DMS53 treated with DMSO at 0.1 percent for 48 hours (cell line): ENCODE data around the gene TIPRL.
"Not testable (repeated sequence)": the region's sequence is repeated elsewhere in the genome, so short reads cannot be mapped to it uniquely, and the experiment has no call there.

Source experiments
- DNase-seq: peaks from one replicate; lab custom pipeline; 2025; ENCODE audit not compliant: unreplicated experiment; lab: John Stamatoyannopoulos, UW

Gene TIPRL

DNA sequence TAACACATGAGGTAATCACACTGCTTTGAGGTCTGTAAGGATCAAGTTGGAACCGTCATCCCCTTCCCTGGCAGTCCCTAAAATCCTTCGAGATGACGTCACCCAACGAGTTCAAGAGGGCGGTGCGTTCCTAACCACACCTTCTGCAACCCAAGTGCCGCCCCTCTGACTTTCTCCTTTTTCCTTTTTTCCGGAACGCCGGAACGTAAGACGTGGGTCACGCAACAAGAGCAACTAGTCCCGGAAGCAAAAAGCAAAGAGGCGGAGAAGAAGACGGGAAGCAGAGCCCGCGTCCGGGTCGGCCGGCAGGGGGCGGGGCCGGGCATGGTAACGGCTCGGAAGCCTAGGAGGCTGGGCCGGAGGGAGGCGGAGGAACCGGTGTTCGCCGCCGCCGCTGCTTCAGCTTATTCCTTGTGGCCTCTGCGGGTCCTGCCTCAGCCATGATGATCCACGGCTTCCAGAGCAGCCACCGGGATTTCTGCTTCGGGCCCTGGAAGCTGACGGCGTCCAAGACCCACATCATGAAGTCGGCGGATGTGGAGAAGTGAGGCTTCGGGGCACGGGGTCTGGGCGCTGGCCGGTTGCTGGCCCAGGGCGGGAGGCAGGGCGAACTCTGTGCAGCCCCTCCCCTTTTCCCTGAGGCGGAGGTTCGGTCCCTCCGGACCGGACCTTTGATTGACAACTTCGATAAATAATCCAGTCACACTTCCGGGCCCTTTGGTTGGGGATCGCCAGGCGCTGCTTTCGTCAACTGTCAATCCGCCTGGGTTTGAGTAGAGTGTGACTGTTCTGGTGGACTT lies at the start of gene TIPRL:
TIPRL (plus strand) TSS at position 325 of the 800 bp plus-strand sequence; CDS start at position 441, 116 bp downstream.
- DNase-seq, result peak; percentile 95

- no peak for DNase-seq
Measured at GRCh38 chr1:168129933-168130332, 48.8 kb upstream of the TIPRL start.

DNA sequence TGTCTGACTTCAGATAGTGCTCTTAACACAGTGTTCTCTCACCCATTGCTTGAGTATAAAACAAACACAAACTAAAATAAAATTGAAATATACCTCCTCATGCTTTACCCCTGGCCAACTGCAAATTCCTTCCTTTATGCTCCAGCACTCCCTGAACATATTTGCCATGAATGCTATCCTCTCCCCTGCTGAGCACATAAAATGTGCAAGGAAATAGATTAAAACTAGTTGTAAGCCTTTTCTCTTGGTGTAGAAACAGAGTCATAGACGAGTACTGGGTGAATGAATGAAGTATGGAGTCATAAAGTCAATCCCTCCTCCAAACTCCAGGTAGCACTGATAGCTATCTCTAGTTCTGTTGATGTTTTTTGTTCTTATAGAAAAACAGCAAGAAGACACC lies 44.6 kb upstream of the TIPRL start:
- DNase-seq, result no peak

DNA sequence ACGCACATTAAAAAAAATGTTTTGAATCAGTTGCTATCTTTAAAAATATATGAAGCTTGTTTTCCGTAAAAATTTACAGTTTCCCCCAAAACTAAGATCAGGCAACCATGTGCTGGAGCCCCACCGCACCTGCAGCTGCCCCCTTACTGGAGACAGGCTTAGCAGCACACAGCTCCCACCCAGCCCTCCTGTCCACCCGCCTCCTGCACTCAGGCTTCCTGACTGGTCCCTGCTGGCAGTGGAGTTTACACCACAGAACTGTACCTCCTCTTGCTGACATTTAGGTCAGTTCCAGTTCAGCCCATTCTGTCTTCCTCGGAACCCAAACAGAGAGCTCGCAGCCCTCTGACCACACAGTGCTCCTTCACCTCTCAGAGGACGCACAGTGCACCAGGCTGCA lies 44.1 kb upstream of the TIPRL start:
- DNase-seq, result no peak

DNA sequence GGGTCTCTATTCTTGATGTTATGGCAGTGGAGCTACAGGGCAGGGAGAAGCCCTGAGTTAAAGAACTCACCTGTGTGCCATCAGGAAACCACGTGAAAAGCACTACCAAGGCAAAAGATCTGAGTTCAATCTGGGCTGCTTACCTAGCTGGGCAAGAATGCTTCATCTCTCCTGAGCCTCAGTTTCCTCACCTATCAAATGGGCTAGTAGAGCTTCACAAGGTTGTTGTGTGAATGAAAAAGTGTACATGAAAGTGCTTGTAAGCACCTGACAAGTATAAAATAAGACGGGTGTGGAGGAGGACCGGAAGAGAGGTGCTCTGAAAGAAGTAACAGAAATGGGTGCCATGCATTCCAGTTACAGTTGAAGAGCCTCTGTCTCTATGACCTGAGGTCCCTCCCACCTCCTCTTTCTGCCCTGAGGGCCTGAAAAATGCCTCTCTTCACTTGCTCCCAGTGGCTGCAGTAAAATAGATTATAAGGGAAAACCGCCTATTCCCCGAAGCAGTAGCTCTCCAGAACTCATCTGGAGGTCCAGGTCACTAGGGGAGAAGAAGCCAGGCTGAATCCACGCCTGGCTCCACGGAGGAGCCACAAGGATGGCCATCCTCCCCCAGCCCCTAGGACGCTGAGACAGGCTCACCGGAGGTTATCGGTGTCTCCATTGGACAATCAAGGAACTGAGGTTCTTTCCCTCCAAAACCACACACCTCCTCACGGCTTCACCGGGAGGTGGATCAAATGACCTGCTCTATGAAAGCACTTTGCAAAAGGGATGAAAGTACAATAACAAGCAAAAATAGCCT lies 43.4 kb upstream of the TIPRL start:
- DNase-seq, result no peak

DNA sequence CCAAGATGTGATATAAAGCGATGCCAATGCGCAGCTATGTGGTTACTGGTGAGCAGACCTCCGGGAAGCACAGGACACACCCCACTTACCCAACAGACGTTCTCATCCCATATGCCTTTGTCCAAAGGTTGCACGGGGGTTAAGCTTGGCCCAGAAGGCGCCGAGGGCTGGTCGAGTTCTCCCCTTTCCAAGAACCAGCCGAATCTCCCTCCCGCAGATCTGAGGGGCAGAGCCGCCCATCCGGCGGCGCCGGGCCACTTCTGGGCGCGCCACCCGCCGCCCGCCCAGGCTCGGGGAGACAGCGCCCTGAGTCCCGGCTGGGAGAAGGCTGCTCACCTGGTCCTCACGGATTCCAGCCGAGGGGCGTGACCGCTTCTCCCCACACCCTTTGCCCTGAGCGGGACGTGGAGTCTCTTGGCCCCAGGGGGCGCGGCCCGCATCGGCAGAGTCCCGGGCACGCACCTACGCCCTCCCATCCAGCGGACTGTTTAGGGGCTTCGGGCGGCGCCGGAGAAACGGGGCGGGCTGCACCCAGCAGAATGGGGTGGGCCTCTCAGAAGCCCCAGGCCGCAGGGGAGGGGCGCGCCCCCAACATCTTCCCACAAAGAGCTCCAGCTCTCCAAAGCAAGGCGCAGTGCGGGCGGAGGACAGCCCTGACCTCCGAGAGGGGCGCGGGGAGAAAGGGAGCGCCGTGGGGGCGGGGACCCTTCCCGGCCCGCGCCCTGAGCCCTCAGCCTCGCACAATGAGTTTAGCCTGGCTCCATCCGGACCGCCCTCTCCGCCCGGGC lies 42.6 kb upstream of the TIPRL start:
- no peak for DNase-seq

- DNase-seq, result peak; percentile 41
Measured at GRCh38 chr1:168136709-168137514, 41.9 kb upstream of the TIPRL start, which contains the start of gene GPR161. TSS of gene GPR161 (minus strand) at chr1:168136930. CDS start at chr1:168104850, 32,080 bp downstream.

DNA sequence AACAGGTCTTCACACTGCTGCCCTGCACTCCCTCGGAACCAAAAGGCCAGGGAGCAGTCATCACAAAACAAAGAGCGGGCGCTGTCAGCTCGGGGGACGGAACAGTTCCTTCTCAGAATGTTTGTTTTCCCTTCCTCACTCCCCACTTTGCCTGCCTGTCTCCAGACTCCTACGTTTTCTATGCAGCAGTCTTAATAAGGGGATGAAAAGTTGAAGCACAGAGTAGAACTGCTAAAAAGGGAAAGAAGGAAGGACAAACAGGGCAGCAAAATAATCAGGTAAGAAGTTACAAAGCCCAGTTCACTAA lies 41.3 kb upstream of the TIPRL start:
- DNase-seq, result no peak

DNA sequence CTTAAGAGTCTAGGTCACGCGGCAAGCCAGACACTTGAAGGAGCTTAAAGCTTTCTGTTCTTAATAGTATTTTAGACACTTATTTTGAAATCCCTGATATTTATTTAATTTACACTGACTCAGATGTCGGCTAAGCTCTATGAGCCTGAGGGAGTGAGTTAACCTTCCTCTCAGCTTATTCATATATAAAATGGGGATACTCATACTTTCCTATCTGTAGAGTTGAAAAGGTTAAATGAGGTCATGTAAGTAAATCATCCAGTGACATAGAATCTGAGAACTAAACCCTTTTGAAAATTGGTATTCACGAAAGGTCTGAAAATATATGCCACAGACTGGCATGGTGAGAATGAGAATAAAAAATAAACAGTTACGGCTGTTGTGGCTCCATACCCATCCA lies 40.6 kb upstream of the TIPRL start:
- no peak for DNase-seq

DNA sequence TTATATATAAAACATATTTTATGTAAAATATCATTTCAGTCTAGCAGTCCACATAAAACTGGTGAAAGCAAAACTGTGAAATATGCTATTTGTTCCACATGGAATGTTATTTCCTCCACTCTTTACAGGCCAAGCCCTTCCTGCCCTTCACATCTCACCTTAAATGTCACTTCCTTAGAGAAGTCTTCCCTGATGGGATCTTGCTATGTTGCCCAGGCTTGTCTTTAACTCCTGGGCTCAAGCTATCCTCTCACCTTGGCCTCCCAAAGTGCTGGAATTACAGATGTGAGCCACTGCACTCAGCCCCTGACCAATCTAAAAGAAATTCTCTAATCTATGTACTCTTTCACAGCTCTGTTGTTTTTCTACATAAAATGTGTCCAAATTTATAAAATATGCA lies 39.7 kb upstream of the TIPRL start:
- no peak for DNase-seq

DNA sequence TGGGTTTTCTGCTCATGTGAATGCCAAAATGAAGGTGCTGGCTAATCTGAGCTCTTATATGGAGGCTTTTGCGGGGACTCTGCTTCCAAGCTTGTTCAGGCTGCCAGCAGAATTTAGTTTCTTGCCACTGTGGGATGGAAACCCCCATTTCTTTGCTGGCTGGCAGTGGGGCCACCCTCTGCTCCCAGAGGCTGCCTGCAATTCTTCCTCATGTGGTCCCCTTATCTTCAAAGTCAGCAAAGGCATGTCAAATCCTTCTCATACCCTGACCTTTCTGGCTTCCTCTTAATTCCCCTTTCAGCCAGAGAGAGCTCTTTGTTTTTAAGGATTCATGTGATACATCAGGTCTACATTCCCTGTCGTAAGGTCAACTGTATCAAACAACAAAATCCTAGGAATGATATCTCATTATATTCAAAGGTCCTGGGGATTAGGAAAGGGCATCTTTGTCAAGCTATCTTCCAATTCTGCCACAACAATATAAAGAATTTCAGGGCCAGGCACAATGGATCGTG lies 36.8 kb upstream of the TIPRL start:
- no peak for DNase-seq

- DNase-seq, result peak; percentile 73
Measured at GRCh38 chr1:168145184-168146159, 33.3 kb upstream of the TIPRL start.

GRCh38 chr1:168146160-168146539 lies 32.6 kb upstream of the TIPRL start:
- DNase-seq, result no peak

- DNase-seq, result no peak
Measured at GRCh38 chr1:168146626-168147025, 32.1 kb upstream of the TIPRL start.

- DNase-seq, result no peak
Measured at GRCh38 chr1:168148916-168149315, 29.8 kb upstream of the TIPRL start.

- DNase-seq, result no peak
Measured at GRCh38 chr1:168150283-168150682, 28.5 kb upstream of the TIPRL start.

GRCh38 chr1:168151935-168152334 lies 26.8 kb upstream of the TIPRL start:
- DNase-seq, result no peak

- DNase-seq, result not testable (repeated sequence)
Measured at GRCh38 chr1:168154707-168155106, 24.1 kb upstream of the TIPRL start.

DNA sequence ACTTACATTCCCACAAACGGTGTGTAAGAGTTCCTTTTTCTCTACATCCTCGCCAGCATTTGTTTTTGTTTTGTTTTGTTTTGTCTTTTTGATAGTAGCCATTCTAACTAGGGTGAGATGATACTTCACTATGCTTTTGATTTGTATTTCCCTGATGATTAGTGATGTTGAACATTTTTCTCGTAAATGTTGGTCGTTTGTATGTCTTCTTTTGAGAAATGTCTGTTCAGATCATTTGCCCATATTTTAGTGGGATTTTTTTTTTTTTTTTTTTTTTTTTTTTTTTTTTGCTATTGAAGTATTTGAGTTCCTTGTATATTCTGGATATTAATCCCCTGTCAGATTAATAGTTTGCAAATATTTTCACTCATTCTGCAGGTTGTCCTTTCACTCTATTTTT lies 22.9 kb upstream of the TIPRL start:
- DNase-seq, result no peak
